NCI-H1436 (cell line): ENCODE results near the gene ARFIP1.
"Not testable (repeated sequence)": the region's sequence is repeated elsewhere in the genome, so short reads cannot be mapped to it uniquely, and the experiment has no call there.

Experiments used
- DNase-seq: peaks from one replicate; lab custom pipeline; 2025; lab: John Stamatoyannopoulos, UW

The ARFIP1 gene, protein sequence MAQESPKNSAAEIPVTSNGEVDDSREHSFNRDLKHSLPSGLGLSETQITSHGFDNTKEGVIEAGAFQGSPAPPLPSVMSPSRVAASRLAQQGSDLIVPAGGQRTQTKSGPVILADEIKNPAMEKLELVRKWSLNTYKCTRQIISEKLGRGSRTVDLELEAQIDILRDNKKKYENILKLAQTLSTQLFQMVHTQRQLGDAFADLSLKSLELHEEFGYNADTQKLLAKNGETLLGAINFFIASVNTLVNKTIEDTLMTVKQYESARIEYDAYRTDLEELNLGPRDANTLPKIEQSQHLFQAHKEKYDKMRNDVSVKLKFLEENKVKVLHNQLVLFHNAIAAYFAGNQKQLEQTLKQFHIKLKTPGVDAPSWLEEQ

DNA sequence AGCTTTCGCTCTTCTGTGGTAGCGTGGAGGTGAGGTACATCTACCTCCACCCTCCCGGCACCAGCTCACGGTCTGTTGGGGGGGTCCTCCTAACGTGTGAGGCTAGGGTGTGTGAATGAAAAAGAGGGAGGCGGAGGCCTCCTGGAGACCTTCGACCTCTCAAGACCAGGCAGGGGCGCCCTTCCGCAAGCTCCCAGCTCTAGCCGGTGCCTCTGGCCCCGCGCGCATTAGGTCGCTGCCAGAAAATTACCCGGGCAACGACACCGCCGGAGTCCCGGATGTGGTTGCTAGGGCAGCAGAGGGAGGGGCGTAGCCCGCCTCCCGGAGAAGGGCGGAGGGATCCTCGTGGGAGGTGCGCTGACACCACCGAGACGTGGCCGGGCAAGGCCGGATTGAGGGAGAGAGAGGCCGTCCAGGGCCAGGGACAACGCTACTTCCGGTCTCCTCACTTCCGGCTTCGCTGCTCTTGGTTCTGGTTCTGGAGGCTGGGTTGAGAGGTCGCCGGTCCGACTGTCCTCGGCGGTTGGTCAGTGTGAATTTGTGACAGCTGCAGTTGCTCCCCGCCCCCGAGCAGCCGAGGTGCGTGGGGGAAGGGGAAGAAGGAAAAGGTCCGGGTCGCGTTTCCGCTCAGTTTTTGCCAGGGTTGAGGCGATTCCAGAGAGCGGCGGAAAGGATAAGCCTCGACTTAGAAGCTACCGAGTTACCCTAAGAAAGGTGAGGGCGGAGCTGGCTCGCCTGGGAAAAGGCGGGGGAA lies at the start of gene ARFIP1, which contains the start of gene TIGD4:
Gene ARFIP1, plus strand, starts transcription at position 442 of the 754 bp plus-strand sequence. CDS start 49,680 bp downstream, outside the sequence.
Gene TIGD4, minus strand, starts transcription at position 218 of the 754 bp plus-strand sequence. CDS start 8,726 bp downstream, outside the sequence.
- peak; percentile 92 for DNase-seq

DNA sequence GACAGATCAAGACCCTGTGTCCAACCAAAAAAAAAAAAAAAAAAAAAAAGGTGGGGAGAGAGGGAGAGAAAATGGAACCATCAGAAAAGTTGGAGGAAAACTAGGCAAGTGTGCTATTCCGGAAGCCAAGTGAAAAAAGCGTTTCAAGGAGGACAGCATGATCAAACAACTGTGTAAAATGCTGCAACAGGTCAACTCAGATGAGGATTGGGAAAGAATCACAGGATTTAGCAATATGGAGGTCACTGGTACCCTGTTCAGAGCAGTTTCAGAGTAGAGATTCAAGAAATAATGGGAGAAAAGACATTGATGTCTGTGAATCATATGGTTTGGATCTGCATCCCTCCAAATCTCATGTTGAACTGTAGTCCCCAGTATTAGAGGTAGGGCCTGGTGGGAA lies 47.8 kb upstream of the ARFIP1 start:
- no peak for DNase-seq

DNA sequence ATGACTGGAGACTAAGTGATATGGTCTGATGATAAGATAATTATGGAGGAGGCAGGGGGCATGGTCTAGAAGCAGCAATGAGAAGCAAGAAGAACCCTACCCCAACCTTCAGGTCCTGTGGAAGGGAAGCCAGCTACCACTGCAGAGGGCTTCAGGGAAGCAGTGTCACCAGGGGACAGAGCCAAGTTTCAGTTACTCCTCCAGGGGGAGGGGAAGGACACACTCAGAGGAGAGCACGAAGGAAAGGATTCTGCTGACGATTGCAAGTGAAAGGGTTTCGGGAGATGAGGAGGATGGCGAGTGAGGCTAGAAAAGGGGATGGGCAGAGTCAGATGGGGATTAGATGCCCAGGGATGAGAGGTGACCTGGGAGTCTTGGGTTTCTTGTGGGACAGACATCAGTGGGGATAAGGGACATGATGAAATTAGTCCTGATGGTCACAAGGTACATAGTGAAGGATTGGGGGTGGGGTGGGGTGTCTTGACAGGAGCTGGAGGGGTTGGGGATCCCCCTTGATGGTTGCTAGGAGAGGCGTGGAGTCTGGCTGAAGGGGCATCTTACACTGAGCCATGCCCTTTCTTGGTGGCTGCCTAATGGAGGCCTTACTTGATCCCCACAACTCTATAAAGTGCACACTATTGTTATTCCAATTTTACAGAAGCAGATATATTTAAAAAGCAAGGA lies 45.6 kb upstream of the ARFIP1 start:
- no peak for DNase-seq

DNA sequence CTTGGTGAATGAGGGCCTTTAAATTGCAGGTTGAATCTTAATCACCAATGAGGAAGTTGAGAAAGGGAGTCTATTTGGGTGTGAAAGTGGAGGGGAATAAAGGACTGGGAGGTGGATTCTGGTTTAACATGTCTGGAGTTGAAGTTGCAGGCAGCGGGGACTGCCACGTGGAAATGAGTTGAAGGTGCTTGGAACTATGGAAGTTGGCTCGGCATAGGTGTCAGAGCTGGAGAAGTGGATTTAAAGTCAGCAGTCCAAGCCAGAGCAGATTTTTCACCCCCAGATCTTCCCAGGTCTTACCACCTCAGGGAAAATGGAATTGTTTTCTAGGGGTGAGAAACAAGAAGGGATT lies 45.1 kb upstream of the ARFIP1 start:
- DNase-seq = no peak

DNA sequence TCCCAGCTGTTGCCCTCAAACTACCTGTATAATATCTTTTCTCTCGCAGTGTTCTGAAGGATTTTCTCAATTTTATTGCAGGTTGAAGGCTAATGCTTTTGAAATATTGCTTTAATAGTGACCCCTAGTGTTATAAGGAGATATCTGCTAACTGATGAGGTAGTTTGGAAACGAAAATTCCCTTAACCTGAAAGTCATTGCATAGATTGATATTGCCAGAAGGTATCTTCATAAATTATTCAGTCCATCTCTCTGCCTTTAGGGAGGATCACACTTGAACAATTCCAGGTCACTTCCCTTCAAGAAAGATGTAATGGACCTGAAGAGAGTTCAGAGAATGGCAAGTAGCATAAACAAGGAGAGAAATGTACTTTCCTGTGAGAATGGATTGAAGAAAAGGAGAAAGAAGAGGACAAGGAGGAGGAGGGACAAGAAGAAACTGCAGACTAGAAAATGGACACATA lies 44.3 kb upstream of the ARFIP1 start:
- DNase-seq = peak; percentile 33

DNA sequence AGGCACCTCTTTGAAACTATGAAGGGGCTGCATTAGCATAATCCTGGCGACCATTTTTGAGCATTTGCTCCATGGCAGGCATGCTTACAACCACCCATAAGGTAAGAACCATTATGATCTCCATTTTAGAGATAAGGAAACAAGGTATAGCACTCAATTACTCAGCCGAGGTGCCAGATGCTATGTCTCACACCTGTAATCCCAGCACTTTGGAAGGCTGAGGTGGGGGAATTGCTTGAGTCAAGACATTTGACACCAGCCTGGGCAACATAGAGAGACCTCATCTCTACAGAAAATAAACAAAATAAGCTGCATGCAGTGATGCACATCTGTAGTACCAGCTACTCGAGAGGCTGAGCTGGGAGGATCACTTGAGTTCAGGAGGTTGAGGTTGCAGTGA lies 43.8 kb upstream of the ARFIP1 start:
- no peak for DNase-seq

DNA sequence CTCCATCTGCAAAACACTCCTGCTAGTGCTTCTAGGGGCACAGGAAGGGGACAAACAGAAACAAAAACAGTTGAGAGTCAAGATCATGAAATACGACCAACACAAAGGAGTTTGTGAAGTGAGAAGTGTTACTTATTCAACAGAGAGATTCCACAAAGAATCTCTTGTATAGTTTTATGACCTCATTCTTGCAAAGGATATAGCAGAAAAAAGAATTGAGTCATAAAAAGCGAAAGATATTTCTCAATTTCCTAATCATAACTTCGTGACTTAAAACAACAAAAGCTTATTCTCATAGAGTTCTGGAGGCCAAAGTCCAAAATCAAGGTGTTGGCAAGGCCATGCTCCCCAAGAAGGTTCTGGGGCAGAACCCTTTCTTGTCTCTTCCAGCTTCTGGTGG lies 40.9 kb upstream of the ARFIP1 start:
- no peak for DNase-seq

DNA sequence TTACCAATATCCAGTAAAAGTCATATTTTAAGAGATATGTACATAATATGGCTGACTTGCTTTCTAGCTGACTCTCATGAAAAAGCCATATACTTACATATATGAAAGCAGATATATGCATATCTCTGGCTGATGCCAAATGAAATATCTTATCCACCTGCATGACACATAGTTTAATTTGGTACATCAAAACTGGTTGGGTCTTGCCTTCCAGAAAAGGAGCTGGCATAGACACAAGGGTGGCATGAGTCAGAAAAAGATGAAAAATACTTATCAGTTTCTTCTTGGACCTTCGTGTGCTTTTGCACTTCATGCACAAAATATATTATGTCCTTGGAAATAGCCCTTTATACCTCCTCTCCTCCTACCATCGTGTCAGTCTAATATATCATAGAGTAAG lies 32.3 kb upstream of the ARFIP1 start:
- no peak for DNase-seq

DNA sequence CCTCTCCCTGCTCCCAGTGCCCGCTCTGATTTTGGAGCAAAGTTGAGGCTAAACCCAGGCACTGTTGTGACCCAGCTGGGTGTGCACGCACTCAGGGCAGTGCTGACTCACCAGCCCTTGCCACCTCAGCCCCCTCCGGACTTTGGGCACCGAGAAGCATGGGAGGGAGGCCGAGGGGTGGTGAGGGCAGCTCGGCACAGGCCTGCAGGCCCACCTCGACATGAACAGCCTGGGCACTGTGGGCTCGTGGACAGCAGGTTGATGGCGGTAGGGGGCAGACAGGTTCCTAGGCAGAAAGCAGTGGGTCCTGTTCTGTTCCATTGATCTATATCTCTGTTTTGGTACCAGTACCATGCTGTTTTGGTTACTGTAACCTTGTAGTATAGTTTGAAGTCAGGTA lies 31.1 kb upstream of the ARFIP1 start:
- no peak for DNase-seq

DNA sequence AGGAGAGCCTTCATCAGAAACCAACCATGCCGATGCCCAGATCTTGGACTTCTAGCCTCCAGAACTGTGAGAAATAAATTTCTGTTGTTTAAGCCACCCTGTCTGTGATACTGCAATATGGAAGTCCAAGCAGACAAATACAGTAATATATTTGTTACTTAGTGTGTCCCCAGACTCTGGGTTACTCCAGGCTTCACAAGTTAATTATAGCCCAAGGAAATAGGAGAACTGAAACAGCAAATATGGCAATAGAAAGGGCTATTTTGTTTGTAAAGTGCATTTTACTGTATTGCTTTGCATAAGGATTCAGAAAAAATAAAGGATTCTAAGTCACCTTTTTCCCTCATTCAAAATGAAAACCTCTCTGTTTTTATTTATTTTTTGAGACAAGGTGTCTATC lies 16.0 kb upstream of the ARFIP1 start:
- DNase-seq = no peak

DNA sequence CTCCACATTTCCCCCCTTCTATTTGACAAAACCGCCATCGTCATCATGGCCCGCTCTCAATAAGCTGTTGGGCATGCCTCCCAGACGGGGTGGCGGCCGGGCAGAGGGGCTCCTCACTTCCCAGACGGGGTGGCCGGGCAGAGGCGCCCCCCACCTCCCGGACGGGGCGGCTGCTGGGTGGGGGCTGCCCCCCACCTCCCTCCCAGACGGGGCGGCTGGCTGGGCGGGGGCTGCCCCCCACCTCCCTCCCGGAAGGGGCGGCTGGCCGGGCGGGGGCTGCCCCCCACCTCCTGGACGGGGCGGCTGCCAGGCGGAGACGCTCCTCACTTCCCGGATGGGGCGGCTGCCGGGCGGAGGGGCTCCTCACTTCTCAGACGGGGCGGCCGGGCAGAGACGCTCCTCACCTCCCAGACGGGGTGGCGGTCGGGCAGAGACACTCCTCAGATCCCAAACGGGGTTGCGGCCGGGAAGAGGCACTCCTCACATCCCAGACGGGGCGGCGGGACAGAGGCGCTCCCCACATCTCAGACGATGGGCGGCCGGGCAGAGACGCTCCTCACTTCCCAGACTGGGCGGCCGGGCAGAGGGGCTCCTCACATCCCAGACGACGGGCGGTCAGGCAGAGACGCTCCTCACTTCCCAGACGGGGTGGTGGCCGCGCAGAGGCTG lies 14.6 kb upstream of the ARFIP1 start:
- not testable (repeated sequence) for DNase-seq

DNA sequence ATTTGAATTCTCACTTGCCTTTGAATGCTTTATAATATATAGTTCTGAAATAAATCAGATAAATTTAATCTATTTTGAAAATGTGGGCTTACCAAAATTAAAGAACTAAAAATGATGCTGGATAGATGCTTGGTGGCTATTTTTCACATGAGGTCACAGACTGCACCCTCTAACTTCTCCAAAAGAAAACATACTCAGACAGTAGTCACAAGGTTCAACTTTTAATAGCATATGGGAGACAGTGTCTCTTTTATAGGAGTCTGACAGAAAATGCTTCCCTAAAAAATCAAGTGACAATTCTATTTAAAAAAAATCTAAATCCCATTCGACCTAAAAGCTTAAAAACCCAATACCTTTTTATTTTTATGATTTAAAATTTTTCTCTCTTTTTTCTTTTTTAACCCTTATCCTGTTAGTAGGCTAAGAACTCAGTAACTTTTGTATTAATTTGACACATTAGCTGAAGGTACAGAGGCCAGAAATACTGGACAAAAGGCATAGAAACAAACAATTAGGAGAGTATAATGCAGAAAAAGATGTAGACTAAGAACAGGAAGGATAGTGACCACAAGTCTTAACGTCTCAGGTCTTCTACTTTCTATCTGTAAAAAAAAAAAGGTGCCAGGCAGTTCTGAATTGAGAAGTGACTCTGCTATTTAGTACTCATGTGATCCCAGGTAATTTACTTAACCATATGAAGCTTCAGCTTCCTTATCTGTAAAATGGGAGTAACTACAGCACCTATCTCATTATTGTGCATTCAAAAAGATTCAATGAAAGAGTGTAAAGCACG lies 7.8 kb upstream of the ARFIP1 start:
- DNase-seq = no peak

DNA sequence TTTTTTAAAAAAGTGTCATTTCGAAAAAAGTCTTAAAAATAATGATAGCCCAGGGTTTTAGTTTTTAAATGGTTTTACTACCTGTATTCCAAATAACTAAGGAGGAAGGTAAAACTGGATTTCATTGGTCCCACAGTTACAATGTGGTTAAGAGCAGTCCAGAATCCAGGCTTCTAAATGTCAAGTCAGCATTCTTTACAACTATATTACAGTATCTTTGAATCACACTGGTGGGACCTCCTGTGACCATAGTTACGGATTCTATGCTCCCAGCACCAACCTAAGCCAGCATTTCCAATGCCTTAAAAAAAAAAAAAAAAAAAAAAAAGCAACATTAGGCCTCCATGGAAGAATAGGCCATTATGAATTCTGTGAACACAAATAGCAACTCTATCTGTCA lies 6.4 kb upstream of the ARFIP1 start:
- no peak for DNase-seq

DNA sequence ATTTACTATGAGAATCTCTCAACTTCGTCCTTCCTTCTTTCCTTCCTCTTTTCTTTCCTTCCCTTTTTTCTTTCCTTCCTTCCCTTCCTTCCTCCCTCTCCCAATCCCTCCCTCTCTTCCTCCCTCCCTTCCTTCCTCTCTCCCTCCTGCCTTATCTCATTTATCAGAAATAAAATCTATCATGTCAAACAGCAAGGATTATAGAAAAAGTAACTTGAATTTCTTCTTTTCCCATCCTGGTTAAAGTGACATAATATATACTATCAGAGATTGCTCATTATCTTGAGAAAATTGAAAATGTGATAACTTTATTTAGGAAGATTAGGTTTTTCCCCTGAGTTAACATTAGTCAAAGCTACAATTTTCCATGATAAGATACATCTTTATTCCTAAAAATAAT lies 5.8 kb upstream of the ARFIP1 start:
- DNase-seq = no peak

DNA sequence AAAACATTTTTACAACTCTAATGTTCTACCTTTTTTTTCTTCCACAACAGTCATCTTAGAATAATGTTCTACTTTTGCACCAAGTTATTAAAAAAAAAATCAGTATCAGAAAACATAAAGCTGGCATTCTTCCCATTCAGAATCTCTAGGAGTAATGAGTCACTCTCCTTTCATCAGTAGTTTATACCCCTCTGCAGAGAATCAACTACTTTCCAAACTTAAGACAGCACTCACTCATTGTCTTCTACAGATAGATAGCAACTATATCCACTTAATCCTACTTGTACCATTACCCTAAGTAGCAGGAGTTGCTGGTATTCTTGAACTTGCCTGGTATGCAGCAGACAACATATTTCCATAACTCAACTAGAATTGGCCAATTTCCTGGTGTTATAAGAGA lies 3.4 kb upstream of the ARFIP1 start:
- no peak for DNase-seq

DNA sequence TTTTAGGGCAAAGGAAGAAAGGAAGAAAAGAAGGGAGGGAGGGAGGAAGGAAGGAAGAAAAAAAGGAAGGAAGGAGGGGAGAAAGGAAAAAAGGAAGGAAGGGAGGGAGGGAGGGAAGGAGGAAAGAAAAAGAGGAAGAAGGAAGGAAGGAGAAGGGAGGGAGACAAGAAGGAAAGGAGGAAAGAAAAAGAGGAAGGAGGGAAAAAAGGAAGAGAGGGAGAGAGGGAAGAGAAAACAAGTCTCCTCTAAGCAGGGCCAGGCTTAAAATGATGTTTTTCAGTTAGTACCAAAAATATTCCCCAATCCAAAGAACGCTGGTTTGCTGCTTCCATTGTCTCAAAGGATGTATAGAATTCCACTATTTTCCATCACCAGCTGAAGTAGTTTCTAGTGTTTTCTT lies 2.3 kb upstream of the ARFIP1 start:
- DNase-seq = no peak

DNA sequence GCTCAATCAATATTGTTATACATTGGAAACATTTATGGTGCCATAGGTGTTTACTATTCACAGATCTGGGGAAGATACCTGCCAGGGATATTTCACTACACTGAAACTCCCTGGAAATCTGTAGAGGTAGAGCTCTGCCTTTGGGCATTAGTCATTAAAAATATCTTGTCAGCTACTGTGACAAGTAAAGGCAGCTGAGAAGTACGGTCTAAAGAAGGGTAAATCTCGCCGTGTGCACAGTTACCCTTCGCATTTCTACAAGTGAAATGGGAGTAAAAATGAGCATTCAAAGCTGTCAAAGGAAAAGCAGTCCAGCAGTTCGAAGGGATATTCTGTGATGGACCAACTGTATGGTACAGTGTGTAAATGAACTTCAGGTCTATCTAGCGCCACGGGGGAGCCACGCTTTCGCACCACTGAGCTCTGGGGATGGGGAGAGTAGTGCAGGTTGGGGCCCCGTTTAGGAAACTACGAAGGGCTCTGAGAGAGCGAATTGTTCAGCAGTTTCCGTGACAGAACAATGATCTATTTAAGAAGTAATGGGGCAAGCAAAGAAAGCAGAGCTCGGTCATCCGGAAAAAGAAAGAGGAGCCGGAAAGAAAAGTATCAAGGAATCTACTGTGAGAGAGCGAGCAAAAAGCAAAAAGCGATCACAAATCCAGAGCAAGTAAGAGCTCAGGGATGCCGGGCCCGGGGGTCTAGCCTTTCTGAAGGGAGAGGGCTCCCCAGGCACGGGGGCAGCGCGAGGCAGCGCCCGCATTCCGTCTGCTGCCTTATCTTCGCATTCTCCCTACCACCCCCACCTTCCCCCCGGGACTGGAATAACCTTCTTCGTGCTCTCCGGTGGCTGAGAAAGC lies 870 bp upstream of the ARFIP1 start:
- DNase-seq = peak; percentile 57

DNA sequence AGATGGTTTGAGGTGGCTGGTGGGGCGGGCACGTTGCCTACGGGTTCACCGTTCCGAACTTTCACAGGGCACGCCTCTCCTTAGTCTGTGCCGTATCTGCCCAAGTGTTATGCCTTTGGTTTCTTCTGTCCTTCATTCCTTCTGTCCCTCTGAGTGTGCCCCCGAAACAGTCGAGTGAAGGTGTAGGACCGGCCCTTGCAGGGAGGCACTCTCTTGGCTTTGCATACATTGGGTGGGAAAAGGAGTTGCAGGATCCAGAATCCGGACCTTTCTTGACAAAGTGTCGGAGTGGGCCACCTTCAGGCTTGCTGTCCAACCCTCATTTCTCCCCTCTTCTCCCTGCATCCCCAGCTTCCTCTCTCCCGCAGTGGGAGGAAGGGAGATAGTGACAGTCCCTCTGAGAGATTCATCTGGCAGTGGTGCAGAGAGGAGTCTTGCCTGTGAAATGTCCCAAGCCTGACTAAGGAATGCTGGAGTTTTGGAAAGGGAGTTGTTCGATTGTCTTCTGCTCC lies 569 bp downstream of the ARFIP1 start:
- DNase-seq = no peak

DNA sequence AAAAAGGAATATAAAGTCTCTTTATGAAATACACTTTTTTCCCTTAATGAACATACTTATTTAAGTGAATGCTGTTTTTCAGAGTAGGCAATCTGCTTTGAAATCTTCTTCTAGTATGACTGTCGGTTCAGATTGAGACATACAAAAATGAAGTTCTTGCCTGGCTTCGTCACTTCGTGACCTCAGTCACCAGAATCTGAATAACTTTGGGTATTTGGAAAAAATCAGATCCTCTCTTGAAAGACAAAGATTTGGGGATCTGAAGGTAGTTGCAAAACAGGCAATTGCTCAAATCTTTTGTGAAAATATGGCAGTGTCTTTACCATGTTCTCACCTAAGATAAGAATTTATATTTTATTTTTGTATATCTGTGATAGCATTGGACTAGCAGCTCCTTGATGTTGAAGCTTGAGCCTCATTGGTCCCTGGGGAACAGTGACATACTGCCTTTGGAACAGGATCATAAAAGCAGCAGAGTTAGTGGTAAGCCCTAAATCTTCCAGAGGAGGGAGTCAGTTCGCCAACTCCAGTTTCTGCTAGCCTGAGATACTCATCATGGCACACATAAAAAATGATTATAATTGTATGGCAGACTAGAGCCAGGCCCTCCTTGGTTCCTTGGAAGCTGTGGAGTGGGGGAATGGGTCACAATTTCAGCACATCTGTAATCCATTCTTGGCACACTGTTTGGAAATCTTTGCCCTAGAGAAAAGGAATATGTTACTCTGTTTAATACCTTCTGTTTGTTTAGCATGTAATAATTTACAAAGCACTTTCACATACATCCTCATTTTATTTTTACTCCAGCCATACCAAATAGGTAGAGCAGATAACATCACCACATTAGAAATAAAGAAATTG lies 5.0 kb downstream of the ARFIP1 start:
- peak; percentile 5 for DNase-seq
